OCI-LY7 (cell line): ENCODE results near the gene ZNF786. TPM values are rescaled to one million over a fixed set of nuclear protein-coding genes. Genes with fewer than 3 reads are reported as not detected.
A peak's percentile ranks its signal among the peaks of the same experiment; 100 is the strongest.

ENCODE experiments used
- BruUV-seq: library from RNA; stranded (reverse); fragments of 400-500 nt; replicated peaks from 2 replicates; lab custom pipeline; 2021; lab: Mats Ljungman, UMichigan
- CTCF ChIA-PET: fragments of 300-600 bp; sonication (Branson Sonifier 250); formaldehyde crosslinking; loops from one replicate; lab custom pipeline; 2022; ENCODE audit warnings: antibody characterized with exemption; ENCODE audit not compliant: unreplicated experiment; lab: Charles Lee
- POLR2A ChIA-PET: fragments of 300-600 bp; sonication (Branson Sonifier 250); formaldehyde crosslinking; loops from one replicate; lab custom pipeline; 2022; ENCODE audit warnings: antibody characterized with exemption; lab: Charles Lee
- DNase-seq: peaks from one replicate; pipeline ENCODE4 v3.0.0-alpha.2; 2015; ENCODE audit warnings: low spot score
- H2AFZ ChIP-seq: fragments of 200-600 bp; sonication (generic), shearing (Covaris generic); 2 replicates; pipeline ENCODE4 v1.6.1; 2014; ENCODE audit warnings: mild to moderate bottlenecking, antibody characterized with exemption, low read length, moderate library complexity
- H3K27ac ChIP-seq: fragments of 200-600 bp; sonication (generic); 2 replicates; pipeline ENCODE4 v1.5.1; 2014; ENCODE audit warnings: mixed run types, low read depth, mild to moderate bottlenecking, moderate library complexity, low read length, inconsistent platforms; ENCODE audit not compliant: poor library complexity, severe bottlenecking
- H3K36me3 ChIP-seq: fragments of 200-600 bp; sonication (generic); 2 replicates; pipeline ENCODE4 v1.6.1; 2014; ENCODE audit warnings: mild to moderate bottlenecking, antibody characterized with exemption, low read length, moderate library complexity, mixed read lengths; ENCODE audit not compliant: insufficient read depth
- H3K4me1 ChIP-seq: fragments of 200-600 bp; sonication (generic); 2 replicates; pipeline ENCODE4 v1.5.1; 2014; ENCODE audit warnings: mild to moderate bottlenecking, low read length; ENCODE audit not compliant: insufficient read depth, poor library complexity, severe bottlenecking
- H3K4me2 ChIP-seq: fragments of 200-600 bp; sonication (generic); 2 replicates; pipeline ENCODE4 v1.6.1; 2014; ENCODE audit warnings: mild to moderate bottlenecking, low read length
- H3K4me3 ChIP-seq: fragments of 200-600 bp; sonication (generic); 2 replicates; pipeline ENCODE4 v1.5.1; 2014; ENCODE audit warnings: mild to moderate bottlenecking, low read depth, low read length; ENCODE audit not compliant: poor library complexity, severe bottlenecking
- H3K79me2 ChIP-seq: fragments of 200-600 bp; sonication (generic); 2 replicates; pipeline ENCODE4 v1.6.1; 2016; ENCODE audit warnings: low read depth, mild to moderate bottlenecking, low read length, moderate library complexity, mixed read lengths; ENCODE audit not compliant: insufficient read depth
- H3K9me2 ChIP-seq: fragments of 200-600 bp; sonication (generic); 2 replicates; pipeline ENCODE4 v1.6.1; 2016; ENCODE audit warnings: mild to moderate bottlenecking, low read length, mixed read lengths; ENCODE audit not compliant: insufficient read depth
- H3K9me3 ChIP-seq: fragments of 200-600 bp; sonication (generic); 2 replicates; pipeline ENCODE4 v1.6.1; 2014; ENCODE audit warnings: mild to moderate bottlenecking, mixed run types, low read length, mixed read lengths
- H4K20me1 ChIP-seq: fragments of 200-600 bp; sonication (generic); 2 replicates; pipeline ENCODE4 v1.6.1; 2014; ENCODE audit warnings: mild to moderate bottlenecking, antibody characterized with exemption, low read length, moderate library complexity, mixed read lengths; ENCODE audit not compliant: insufficient read depth
- EZH2phosphoT487 ChIP-seq: fragments of 200-600 bp; sonication (generic); IDR thresholded peaks from 2 replicates; pipeline ENCODE4 v1.6.1; 2018; ENCODE audit warnings: low read depth, borderline replicate concordance, mild to moderate bottlenecking, mixed run types, antibody characterized with exemption, low read length, moderate library complexity, mixed read lengths
- intact Hi-C: fragments of 100-400 bp; cut with micrococcal nuclease; formaldehyde crosslinking; loops from one replicate; pipeline ENCODE4 v1.10.0; 2022; ENCODE audit not compliant: unreplicated experiment
- total RNA-seq, 2 experiments: library from RNA; depleted of rRNA in 1 of 2; stranded (reverse); fragments of >200 nt in 1 of 2; shearing (Covaris generic) in 1 of 2; gene quantifications; 2 replicates each; pipeline ENCODE4 v1.2.3, GENCODE V29; 2014 to 2022
- TF ChIP-seq, protein P1 (sequence below): fragments of 200-600 bp; sonication (generic); conservative IDR thresholded peaks from 2 replicates; pipeline ENCODE4 v1.5.1; 2014; ENCODE audit warnings: mild to moderate bottlenecking, antibody characterized with exemption, low read length, moderate library complexity, mixed read lengths

ZNF786 gene
- total RNA-seq, 2 experiments from 2014 or later = 5.1 to 7.7 TPM

DNA sequence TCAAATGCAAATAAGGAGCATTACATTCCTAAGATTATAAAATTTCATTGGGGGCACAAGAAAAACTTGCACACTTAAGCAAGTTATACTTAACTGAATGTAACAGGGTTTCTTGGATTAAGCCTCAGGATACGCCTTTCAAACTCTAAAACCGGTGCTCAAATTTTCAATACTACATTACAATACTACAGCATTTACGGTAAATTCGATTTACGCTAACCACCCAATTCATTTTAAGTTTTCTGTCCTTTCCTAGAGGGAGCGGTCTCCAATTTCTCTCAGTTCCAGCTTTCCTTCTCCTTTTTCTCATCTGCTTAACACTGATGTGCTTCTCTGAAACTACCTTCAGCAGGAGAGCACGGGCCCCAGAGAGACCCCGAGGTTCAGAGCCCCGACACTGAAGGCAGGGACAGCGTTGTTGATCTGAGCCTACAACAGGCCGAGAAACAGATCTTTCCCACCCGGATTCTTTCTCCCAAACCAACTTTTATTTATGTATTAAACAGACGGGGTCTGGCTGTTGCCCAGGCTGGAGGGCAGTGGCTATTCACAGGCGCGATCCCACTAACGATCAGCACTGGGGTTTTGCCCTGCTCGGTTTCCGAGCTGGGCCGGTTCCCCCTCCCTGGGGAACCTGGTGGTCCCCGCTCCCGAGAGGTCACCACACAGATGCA, 34.8 kb upstream of the ZNF786 start:
- DNase-seq = peak; percentile 29
- no peaks in the 10 kb centered on the region for H4K20me1 ChIP-seq
- TF ChIP-seq EZH2phosphoT487 = no peak
- TF ChIP-seq, protein P1, sequence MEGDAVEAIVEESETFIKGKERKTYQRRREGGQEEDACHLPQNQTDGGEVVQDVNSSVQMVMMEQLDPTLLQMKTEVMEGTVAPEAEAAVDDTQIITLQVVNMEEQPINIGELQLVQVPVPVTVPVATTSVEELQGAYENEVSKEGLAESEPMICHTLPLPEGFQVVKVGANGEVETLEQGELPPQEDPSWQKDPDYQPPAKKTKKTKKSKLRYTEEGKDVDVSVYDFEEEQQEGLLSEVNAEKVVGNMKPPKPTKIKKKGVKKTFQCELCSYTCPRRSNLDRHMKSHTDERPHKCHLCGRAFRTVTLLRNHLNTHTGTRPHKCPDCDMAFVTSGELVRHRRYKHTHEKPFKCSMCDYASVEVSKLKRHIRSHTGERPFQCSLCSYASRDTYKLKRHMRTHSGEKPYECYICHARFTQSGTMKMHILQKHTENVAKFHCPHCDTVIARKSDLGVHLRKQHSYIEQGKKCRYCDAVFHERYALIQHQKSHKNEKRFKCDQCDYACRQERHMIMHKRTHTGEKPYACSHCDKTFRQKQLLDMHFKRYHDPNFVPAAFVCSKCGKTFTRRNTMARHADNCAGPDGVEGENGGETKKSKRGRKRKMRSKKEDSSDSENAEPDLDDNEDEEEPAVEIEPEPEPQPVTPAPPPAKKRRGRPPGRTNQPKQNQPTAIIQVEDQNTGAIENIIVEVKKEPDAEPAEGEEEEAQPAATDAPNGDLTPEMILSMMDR = no peak
- no peaks in the 10 kb centered on the region for H3K9me2 ChIP-seq
- TSS peak; percentile 74 for BruUV-seq
- peak overlapping the region; percentile 84 for H3K4me3 ChIP-seq
- peaks cover 23% of the 10 kb centered on the region for H3K79me2 ChIP-seq
- peak overlapping the region; percentile 94 for H3K4me2 ChIP-seq
- CTCF ChIA-PET = interaction anchor here (1.5 kb wide), 1 partner anchor 22 kb away, joined by 12 read pairs; the partner anchor contains the start of gene ZNF398
- intact Hi-C loops = no loop called here
- H3K9me3 ChIP-seq = peaks cover 2% of the 10 kb centered on the region
- peaks cover 12% of the 10 kb centered on the region for H3K36me3 ChIP-seq
- peak overlapping the region; percentile 47 for H2AFZ ChIP-seq
- H3K4me1 ChIP-seq = peaks cover 13% of the 10 kb centered on the region
- peak overlapping the region; percentile 70 for H3K27ac ChIP-seq
- POLR2A ChIA-PET = interaction anchor here (0.6 to 2.7 kb wide), 8 partner anchors 10 to 118 kb away, joined by 3 to 15 read pairs (median 4); partner anchors contain the start of gene ZNF398

- Histone ChIP-seq H3K79me2 (no peaks in the 10 kb centered on the region), H3K9me2 (no peaks in the 10 kb centered on the region), H2AFZ (no peak overlapping the region), H3K27ac (no peak overlapping the region), H3K4me2 (no peak overlapping the region), H3K36me3 (no peaks in the 10 kb centered on the region), H4K20me1 (no peaks in the 10 kb centered on the region), H3K4me3 (no peak overlapping the region), H3K4me1 (no peaks in the 10 kb centered on the region), H3K9me3 (no peaks in the 10 kb centered on the region)
- no TSS peak for BruUV-seq
- ChIA-PET CTCF (no interaction called here), POLR2A (interaction anchor here (0.6 to 1.5 kb wide), 2 partner anchors 10 to 48 kb away, joined by 3 to 5 read pairs; no protein-coding TSS in a partner anchor)
- intact Hi-C loops = no loop called here
- TF ChIP-seq, protein P1 = no peak
- no peak for TF ChIP-seq EZH2phosphoT487
- no peak for DNase-seq
These were observed 19.5 kb upstream of the ZNF786 start for GRCh38 chr7:149109969-149110368.

DNA sequence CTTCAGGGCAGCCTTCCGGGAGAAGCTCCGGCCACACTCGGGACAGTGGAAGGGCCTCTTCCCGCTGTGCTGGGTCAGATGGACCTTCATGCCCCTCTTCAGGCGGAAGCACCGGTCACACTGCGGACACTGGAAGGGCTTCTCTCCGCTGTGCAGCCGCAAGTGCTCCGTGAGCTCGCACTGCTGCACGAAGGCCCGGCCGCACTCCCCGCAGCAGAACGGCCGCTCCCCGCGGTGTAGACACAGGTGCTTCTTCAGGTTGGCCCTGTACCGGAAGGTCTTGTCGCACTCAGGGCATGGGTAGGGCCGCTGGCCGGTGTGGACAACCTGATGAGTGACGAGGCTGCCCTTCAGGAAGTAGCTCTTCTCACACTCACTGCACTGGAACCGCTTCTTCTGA, 14.2 kb upstream of the ZNF786 start:
- Histone ChIP-seq H3K9me3 (no peaks in the 10 kb centered on the region), H4K20me1 (no peaks in the 10 kb centered on the region), H3K4me3 (no peak overlapping the region), H2AFZ (no peak overlapping the region), H3K4me2 (no peak overlapping the region), H3K27ac (no peak overlapping the region), H3K4me1 (no peaks in the 10 kb centered on the region), H3K9me2 (no peaks in the 10 kb centered on the region), H3K79me2 (no peaks in the 10 kb centered on the region), H3K36me3 (no peaks in the 10 kb centered on the region)
- no peak for TF ChIP-seq EZH2phosphoT487
- TF ChIP-seq, protein P1 = no peak
- POLR2A ChIA-PET = no interaction called here
- no peak for DNase-seq
- intact Hi-C loops = no loop called here
- CTCF ChIA-PET = interaction anchor here (0.6 kb wide), 1 partner anchor 422 kb away, joined by 3 read pairs; no protein-coding TSS in a partner anchor
- no TSS peak for BruUV-seq
